ENCODE measurements around the gene UBALD2.
"Not testable (repeated sequence)": the region's sequence is repeated elsewhere in the genome, so short reads cannot be mapped to it uniquely, and the experiment has no call there.

UBALD2 gene

GRCh38 chr17:76278268-76278908 is 13.2 kb downstream of the UBALD2 start:
- no peak for DNase-seq

GRCh38 chr17:76278952-76279741 is 14.0 kb downstream of the UBALD2 start:
- DNase-seq = peak; percentile 91

- DNase-seq = no peak
Observed at GRCh38 chr17:76279742-76280287, 14.7 kb downstream of the UBALD2 start.

- DNase-seq = no peak
Observed at GRCh38 chr17:76280650-76281049, 15.5 kb downstream of the UBALD2 start.

- DNase-seq = no peak
Observed at GRCh38 chr17:76281573-76282371, 16.6 kb downstream of the UBALD2 start.

GRCh38 chr17:76292567-76292966 is 27.4 kb downstream of the UBALD2 start:
- no peak for DNase-seq

GRCh38 chr17:76293106-76293505 is 28.0 kb downstream of the UBALD2 start:
- no peak for DNase-seq

GRCh38 chr17:76296186-76296585 is 31.0 kb downstream of the UBALD2 start:
- no peak for DNase-seq

GRCh38 chr17:76296889-76297288 is 31.7 kb downstream of the UBALD2 start:
- no peak for DNase-seq

GRCh38 chr17:76297436-76297835 is 32.3 kb downstream of the UBALD2 start:
- DNase-seq = no peak

GRCh38 chr17:76304226-76305134 is 39.3 kb downstream of the UBALD2 start:
- DNase-seq = no peak

- not testable (repeated sequence) for DNase-seq
Observed at GRCh38 chr17:76305135-76305454, 39.9 kb downstream of the UBALD2 start.

- DNase-seq = no peak
Observed at GRCh38 chr17:76307299-76307965, 42.3 kb downstream of the UBALD2 start.

GRCh38 chr17:76307966-76308338 is 42.8 kb downstream of the UBALD2 start, which contains the start of gene QRICH2:
Gene QRICH2 (minus strand): TSS chr17:76308276. CDS start chr17:76307998, 278 bp downstream.
- no peak for DNase-seq

- no peak for DNase-seq
Observed at GRCh38 chr17:76309461-76309860, 44.3 kb downstream of the UBALD2 start.

- no peak for DNase-seq
Observed at GRCh38 chr17:76312735-76313134, 47.6 kb downstream of the UBALD2 start.

- no peak for DNase-seq
Observed at GRCh38 chr17:76314392-76315227, 49.5 kb downstream of the UBALD2 start.

GRCh38 chr17:76317535-76317934 is 52.4 kb downstream of the UBALD2 start:
- DNase-seq = no peak

GRCh38 chr17:76318586-76318985 is 53.4 kb downstream of the UBALD2 start:
- no peak for DNase-seq

Data from activated CD4-positive, alpha-beta T cell treated with anti-CD3 and anti-CD28 coated beads for 48 hours (primary cell).